Measurements from ENCODE around the gene CFL1. TPM values are rescaled to one million over a fixed set of nuclear protein-coding genes. Genes with fewer than 3 reads are reported as not detected.
"Not testable (repeated sequence)": the region's sequence is repeated elsewhere in the genome, so short reads cannot be mapped to it uniquely, and the experiment has no call there.

The CFL1 gene
- total RNA-seq, 1 donor from 2014 or later, result 413 TPM

DNA sequence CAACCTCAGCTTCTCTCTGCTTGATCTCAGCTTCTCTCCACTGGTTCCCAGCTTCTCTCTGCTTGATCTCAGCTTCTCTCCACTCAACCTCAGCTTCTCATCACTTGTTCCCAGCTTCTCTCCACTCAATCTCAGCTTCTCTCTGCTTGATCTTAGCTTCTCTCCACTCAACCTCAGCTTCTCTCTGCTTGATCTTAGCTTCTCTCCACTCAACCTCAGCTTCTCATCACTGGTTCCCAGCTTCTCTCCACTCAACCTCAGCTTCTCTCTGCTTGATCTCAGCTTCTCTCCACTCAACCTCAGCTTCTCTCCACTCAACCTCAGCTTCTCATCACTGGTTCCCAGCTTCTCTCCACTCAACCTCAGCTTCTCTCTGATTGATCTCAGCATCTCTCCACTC, 25.7 kb downstream of the CFL1 start:
- DNase-seq, result not testable (repeated sequence)

DNA sequence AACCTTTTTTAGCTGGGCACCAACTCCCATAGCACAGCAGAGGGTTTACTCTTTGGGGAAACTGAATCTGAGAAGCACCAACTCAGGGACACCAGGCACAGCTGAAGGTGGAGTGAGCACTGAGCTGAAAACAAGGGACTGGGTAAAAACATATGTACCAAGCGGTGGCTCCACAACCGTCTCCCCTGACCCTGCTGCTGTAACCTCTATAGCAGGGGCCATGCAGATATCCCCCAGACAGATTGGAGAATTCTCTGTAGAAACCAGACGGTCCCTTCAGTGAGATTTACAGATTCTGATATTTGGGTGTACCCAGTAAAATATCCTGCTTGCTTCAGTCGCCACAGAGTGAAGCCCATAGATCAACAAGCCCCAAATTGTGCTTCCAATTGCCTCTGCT, 28.5 kb downstream of the CFL1 start:
- DNase-seq, result no peak

GRCh38 chr11:65826984-65827735, 30.8 kb downstream of the CFL1 start:
- no peak for DNase-seq

DNA sequence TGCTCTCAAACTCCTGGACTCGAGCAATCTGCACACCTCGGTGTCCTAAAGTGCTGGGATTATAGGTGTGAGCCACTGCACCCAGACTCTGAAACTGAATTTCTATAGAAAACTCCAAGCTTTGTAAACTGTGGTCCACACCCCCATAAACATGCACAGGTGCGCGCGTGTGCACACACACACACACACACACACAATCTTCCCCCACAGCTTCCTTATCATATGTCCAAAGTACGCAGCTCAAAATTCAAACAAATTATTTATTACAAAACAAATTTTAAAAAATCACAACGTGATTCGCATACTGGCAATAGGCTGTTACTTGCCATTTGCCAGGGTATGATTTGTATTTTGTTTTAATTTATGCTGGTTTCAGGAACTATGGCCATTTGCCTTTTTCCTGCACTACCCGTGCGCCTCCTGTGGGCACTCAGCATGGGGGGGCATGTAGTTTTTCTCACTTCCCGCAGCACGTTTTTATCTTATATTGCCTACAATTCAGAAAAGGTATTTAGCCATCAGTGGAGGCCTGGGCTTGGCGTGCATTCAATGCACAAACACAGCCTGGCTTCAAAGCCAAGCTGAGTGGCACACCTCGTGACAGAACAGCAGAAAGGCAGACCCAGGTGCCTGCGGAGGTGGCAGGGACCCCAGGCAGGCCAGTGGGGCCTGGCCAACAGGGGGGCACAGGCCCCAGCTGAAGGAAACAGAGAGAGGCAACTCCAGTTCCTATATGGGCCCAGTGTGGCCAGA, 35.0 kb downstream of the CFL1 start:
- DNase-seq, result no peak

DNA sequence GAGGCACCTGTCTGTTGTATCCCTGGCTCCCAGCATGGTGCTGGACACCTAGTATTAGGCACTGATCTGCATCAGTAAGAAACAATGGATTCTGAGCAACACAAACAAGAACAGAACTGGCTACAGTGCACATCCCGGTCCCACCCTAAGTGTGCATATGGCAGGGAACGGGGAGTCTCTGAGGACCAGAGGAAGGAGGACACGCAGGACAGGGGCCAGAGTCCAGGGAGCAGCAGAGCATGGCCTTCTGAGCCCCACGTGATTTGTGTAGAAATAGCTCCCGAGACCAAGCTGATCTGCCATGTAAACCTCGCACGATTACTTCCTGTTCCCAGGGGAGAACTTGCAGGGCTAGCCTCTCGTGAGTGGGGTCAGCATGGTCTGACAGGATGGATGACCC, 36.9 kb downstream of the CFL1 start:
- DNase-seq, result no peak

GRCh38 chr11:65817835-65818680, 39.9 kb downstream of the CFL1 start:
- peak; percentile 95 for DNase-seq

- no peak for DNase-seq
Measured at GRCh38 chr11:65817312-65817834, 40.6 kb downstream of the CFL1 start.

- DNase-seq, result no peak
Measured at GRCh38 chr11:65816696-65817095, 41.3 kb downstream of the CFL1 start.

GRCh38 chr11:65814986-65815565, 42.9 kb downstream of the CFL1 start:
- no peak for DNase-seq

DNA sequence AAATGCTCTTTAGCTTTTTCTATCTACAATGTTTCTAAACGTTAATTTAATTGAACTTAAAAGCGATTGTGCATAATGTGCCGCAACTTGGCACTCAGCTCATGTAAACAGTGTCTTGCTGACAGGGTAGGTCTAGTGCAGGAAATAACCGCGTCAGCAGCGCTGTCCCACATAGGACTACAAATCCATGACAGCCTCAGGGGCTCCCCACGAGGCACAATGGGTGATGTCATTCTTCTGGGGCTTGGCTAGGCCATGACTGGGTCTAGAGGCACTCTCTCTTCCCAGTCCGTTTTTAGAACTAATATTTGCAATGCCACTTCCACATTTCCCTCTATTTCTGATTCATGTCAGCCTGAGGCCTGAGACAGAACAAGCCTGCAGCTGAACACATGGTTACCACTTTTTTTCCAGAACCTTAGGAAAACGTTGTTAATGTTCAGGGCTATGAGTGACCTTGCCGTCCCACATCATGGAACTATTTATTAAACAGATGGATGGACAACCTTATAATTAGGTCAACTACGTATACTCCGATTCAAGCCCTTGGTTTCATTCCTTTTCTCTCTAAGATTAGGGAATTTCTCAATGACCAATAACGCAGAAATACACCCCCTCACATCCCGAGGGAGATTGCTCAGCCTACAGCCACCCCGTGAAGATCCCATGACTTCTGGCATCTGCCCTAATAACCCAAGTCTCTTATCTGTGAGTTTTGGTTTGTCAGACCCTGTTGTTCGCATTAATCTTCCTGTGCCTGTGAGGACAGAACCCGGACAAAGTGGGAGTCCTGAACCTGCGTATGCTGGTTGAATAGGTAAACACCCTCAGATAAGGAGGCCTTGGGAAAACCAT, 43.6 kb downstream of the CFL1 start:
- DNase-seq, result peak; percentile 17

GRCh38 chr11:65811764-65812475, 46.1 kb downstream of the CFL1 start:
- no peak for DNase-seq

- DNase-seq, result no peak
Measured at GRCh38 chr11:65810046-65810868, 47.7 kb downstream of the CFL1 start.

- no peak for DNase-seq
Measured at GRCh38 chr11:65809496-65809895, 48.5 kb downstream of the CFL1 start.

GRCh38 chr11:65808744-65809341, 49.1 kb downstream of the CFL1 start:
- DNase-seq, result no peak

DNA sequence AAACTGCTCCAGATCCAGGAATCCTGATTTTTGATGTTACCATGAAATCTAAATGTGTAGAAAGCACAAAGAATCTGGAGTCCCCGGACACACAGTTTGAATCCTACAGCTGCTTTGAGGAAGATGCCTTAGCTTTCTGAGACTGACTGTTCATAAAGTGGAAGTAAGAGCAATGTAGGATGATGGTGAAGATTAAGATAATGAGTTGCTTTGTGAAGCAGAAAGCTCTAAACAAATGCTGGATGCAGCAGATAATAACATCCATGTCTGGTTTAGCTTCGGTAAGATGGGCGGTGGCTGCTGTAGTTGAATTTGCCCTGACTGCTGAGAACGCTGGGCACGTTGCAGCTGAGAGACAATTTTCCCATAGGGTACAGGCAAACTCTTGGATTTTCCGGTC, 51.0 kb downstream of the CFL1 start:
- DNase-seq, result no peak

Data from tongue (tissue), 2 donors.